ENCODE data around the gene AZU1.

DNA sequence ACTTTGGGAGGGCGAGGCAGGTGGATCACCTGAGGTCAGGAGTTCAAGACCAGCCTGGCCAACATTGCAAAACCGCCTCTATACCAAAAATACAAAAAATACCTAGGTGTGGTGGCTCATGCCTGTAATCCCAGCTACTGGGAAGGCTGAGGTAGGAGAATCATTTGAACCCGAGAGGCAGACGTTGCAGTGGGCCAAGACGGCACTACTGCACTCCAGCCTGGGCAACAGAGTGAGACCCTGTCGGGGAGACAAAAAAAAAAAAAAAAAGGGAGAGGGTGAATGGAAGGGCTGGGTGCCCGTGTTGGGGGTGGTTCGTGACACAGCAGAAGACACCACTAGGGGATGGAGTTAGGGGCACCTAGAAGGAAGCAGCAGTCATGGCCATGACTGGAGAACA is 42.7 kb downstream of the AZU1 start:
- TF ChIP-seq, protein P1, sequence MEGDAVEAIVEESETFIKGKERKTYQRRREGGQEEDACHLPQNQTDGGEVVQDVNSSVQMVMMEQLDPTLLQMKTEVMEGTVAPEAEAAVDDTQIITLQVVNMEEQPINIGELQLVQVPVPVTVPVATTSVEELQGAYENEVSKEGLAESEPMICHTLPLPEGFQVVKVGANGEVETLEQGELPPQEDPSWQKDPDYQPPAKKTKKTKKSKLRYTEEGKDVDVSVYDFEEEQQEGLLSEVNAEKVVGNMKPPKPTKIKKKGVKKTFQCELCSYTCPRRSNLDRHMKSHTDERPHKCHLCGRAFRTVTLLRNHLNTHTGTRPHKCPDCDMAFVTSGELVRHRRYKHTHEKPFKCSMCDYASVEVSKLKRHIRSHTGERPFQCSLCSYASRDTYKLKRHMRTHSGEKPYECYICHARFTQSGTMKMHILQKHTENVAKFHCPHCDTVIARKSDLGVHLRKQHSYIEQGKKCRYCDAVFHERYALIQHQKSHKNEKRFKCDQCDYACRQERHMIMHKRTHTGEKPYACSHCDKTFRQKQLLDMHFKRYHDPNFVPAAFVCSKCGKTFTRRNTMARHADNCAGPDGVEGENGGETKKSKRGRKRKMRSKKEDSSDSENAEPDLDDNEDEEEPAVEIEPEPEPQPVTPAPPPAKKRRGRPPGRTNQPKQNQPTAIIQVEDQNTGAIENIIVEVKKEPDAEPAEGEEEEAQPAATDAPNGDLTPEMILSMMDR (IDR thresholded peaks at IDR 0.05), result no peak
- TF ChIP-seq POLR2A (IDR thresholded peaks at IDR 0.05), result no peak
